Measurements from ENCODE around the gene OPTC.

DNA sequence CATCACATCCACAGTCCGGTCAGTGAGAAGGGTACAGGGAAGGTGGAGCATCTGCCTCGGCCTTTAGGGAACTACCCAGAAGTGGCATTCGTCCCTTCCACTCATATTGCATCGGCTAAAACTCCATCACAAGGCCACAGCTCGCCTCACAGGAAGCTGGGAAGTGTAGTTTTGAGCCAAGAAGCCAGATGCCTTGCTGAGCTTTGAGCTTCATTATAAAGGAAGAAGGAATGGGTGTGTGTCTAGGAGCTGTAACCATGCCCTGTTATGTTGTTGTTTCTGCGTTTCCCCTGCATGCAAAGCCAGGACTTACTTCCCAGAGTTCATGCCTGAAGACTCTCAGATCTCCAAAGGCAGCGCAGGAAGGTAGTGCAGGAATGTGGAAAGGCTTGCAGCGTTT is 61.1 kb downstream of the OPTC start:
- TF ChIP-seq, protein P1, sequence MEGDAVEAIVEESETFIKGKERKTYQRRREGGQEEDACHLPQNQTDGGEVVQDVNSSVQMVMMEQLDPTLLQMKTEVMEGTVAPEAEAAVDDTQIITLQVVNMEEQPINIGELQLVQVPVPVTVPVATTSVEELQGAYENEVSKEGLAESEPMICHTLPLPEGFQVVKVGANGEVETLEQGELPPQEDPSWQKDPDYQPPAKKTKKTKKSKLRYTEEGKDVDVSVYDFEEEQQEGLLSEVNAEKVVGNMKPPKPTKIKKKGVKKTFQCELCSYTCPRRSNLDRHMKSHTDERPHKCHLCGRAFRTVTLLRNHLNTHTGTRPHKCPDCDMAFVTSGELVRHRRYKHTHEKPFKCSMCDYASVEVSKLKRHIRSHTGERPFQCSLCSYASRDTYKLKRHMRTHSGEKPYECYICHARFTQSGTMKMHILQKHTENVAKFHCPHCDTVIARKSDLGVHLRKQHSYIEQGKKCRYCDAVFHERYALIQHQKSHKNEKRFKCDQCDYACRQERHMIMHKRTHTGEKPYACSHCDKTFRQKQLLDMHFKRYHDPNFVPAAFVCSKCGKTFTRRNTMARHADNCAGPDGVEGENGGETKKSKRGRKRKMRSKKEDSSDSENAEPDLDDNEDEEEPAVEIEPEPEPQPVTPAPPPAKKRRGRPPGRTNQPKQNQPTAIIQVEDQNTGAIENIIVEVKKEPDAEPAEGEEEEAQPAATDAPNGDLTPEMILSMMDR (IDR thresholded peaks at IDR 0.05), result no peak
- no peak for TF ChIP-seq POLR2A (IDR thresholded peaks at IDR 0.05)
